Measurements from ENCODE around the gene DLG1.

- TF ChIP-seq EZH2 (IDR thresholded peaks at IDR 0.05; ENCODE audit: borderline replicate concordance) (no peak), CTCF (IDR thresholded peaks at IDR 0.05; ENCODE audit: poor library complexity) (no peak)
Observed at GRCh38 chr3:197001106-197001971, 297.1 kb downstream of the DLG1 start.
